Transverse colon (tissue), 4 donors: Measurements from ENCODE around the gene HERC3. TPM values are rescaled to one million over a fixed set of nuclear protein-coding genes. Genes with fewer than 3 reads are reported as not detected.

Source experiments
- DNase-seq: peaks from one replicate; pipeline ENCODE4 v3.0.0-alpha.2; 2019
- H3K27ac ChIP-seq, 4 donors: fragments of 200-600 bp; sonication (generic); 2 replicates each; pipeline ENCODE4 v1.5.1; 2016 to 2018; ENCODE audit warnings: inconsistent platforms in 4 of 4
- H3K27me3 ChIP-seq: fragments of 200-600 bp; sonication (generic); 2 replicates; pipeline ENCODE4 v1.5.1; 2017; ENCODE audit warnings: inconsistent platforms
- H3K36me3 ChIP-seq, 4 donors: fragments of 200-600 bp; sonication (generic); 2 replicates each; pipeline ENCODE4 v1.5.1; 2017 to 2019; ENCODE audit warnings: inconsistent platforms in 4 of 4
- H3K4me1 ChIP-seq, 4 donors: fragments of 200-600 bp; sonication (generic); 2 replicates each; pipeline ENCODE4 v1.5.1; 2017 to 2020; ENCODE audit warnings: inconsistent platforms in 4 of 4
- H3K4me3 ChIP-seq, 4 donors: fragments of 200-600 bp; sonication (generic); 1 replicate in 1 of 4; 2 replicates in 3 of 4; pipeline versions ENCODE4 v1.5.1 to v1.6.1; 2017 to 2019; ENCODE audit warnings: inconsistent platforms in 4 of 4
- H3K9me3 ChIP-seq, 2 donors: fragments of 200-600 bp; sonication (generic); 2 replicates each; pipeline ENCODE4 v1.5.1; 2017 to 2019; ENCODE audit warnings: inconsistent platforms in 2 of 2
- EP300 ChIP-seq: sonication (generic); formaldehyde crosslinking; IDR thresholded peaks from one replicate; pipeline ENCODE4 v1.6.1; 2017; ENCODE audit warnings: antibody characterized with exemption, low read depth
- POLR2A ChIP-seq: fragments of 450-650 bp; IDR thresholded peaks from one replicate; pipeline ENCODE4 v1.6.1; 2016; ENCODE audit warnings: antibody characterized with exemption, mild to moderate bottlenecking, moderate library complexity
- POLR2AphosphoS5 ChIP-seq, 3 donors: sonication (generic); formaldehyde crosslinking; IDR thresholded peaks; one replicate each; pipeline ENCODE4 v1.6.1; 2016; ENCODE audit warnings: antibody characterized with exemption in 3 of 3
- WGBS, 2 donors: methylation state at CpG; one replicate each; pipeline ENCODE4 v1.1.5; 2018; ENCODE audit warnings: low coverage in 1 of 2; 5-methylcytosine and 5-hydroxymethylcytosine counted together
- in situ Hi-C, 4 donors: fragments of 200-750 bp; cut with MboI; loops; one replicate each; pipeline versions ENCODE4 v1.15.0 to v1.15.1; 2017; ENCODE audit warnings: low sequenced_read_pairs in 3 of 4, low pct_ligation_motif_present in 1 of 4, low pct_unique_long_range_greater_than_20kb in 1 of 4
- intact Hi-C: fragments of 100-400 bp; cut with DNase I; formaldehyde crosslinking; loops from one replicate; pipeline ENCODE4 v1.15.1; 2023; ENCODE audit warnings: low total_unique reads
- total RNA-seq, 4 donors: library from RNA; depleted of rRNA; stranded (reverse); fragments of >200 nt; gene quantifications; one replicate each; pipeline ENCODE4 v1.1.0, GENCODE V29; 2016
- TF ChIP-seq, protein P1 (sequence below), 5 experiments: fragments of 200-600 bp in 3 of 5; fragments of 450-650 bp in 2 of 5; sonication (generic) in 3 of 5; IDR thresholded peaks; 1 replicate in 2 of 5; 2 replicates in 3 of 5; pipeline ENCODE4 v1.5.1; 2016 to 2017; ENCODE audit warnings: antibody characterized with exemption in 5 of 5, inconsistent platforms in 3 of 5, mild to moderate bottlenecking in 2 of 5, moderate library complexity in 1 of 5

The HERC3 gene
- total RNA-seq, result 10 to 100 TPM; 38.9 to 64.1 (median 55.1) TPM

DNA sequence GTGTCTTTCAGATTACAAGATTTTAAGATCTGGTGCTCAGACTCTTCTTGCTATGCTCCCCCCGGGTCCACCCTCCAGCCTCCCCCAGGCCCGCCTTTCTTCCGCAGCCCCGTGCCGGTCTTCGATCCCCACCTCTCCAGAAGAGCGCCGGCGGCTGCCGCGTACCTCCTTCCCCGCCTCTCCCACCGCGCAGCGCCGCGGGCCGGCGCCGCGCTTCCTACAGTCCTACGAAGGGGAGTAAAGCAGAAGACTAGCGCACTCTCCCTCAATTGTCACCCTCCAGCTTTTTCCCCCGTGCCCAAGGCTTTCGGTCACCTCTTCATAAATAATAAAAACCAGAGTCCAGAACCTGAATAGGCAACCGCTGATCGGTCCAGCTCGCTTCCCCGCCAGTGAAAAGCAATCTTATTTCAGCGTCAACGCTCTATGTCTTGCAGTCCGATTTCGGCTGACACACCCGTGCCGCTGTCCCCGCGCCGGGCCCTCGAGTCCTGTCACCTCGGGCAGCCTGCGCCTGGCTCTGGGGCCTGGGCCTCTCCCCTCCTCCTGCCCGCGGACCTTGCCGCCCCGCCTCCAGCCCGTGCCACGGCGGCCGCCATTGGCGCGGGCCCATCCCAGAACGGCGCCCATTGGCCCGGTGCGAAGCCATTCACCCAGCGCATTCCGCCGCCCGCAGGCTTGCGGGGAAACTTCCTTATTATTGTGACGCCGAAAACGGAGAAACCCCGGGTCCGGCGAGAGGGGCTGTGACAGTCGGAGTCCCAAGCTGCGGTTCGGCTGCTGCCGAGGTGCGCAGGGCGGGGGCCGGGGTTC lies at the start of gene HERC3:
TSS of gene HERC3 (plus strand) at position 694 of the 813 bp plus-strand sequence. CDS start 13,344 bp downstream, outside the sequence.
- H3K4me1 ChIP-seq, result peaks cover 5 to 17% (median 8%) of the 10 kb centered on the region in 4 donors
- DNase-seq, result peak; percentile 94
- in situ Hi-C loops (no loop called here), intact Hi-C loops (no loop called here)
- no peaks in the 10 kb centered on the region for H3K27me3 ChIP-seq
- 0% methylated on average over 73 of the region's 73 CpGs; no CpG with 5 or more reads in 1 of the 2 donors for WGBS, 2 donors
- peak within 1 kb of the TSS; percentile 91 to 95 (median 94) for H3K27ac ChIP-seq
- peak within 1 kb of the TSS; percentile 75 to 90 (median 82) for H3K4me3 ChIP-seq
- peak; percentile 56 for TF ChIP-seq POLR2A
- no peak for TF ChIP-seq EP300
- peak in 2 of 3 donors; percentile 68 to 79 for TF ChIP-seq POLR2AphosphoS5 (IDR thresholded peaks at IDR 0.05)
- TF ChIP-seq, protein P1, sequence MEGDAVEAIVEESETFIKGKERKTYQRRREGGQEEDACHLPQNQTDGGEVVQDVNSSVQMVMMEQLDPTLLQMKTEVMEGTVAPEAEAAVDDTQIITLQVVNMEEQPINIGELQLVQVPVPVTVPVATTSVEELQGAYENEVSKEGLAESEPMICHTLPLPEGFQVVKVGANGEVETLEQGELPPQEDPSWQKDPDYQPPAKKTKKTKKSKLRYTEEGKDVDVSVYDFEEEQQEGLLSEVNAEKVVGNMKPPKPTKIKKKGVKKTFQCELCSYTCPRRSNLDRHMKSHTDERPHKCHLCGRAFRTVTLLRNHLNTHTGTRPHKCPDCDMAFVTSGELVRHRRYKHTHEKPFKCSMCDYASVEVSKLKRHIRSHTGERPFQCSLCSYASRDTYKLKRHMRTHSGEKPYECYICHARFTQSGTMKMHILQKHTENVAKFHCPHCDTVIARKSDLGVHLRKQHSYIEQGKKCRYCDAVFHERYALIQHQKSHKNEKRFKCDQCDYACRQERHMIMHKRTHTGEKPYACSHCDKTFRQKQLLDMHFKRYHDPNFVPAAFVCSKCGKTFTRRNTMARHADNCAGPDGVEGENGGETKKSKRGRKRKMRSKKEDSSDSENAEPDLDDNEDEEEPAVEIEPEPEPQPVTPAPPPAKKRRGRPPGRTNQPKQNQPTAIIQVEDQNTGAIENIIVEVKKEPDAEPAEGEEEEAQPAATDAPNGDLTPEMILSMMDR (IDR thresholded peaks at IDR 0.05), result peak in 2 of 5 experiments; percentile 3 to 18
- H3K9me3 ChIP-seq, result no peaks in the 10 kb centered on the region
- peaks cover 0 to 4% (median 0%) of the 10 kb centered on the region in 4 donors for H3K36me3 ChIP-seq

DNA sequence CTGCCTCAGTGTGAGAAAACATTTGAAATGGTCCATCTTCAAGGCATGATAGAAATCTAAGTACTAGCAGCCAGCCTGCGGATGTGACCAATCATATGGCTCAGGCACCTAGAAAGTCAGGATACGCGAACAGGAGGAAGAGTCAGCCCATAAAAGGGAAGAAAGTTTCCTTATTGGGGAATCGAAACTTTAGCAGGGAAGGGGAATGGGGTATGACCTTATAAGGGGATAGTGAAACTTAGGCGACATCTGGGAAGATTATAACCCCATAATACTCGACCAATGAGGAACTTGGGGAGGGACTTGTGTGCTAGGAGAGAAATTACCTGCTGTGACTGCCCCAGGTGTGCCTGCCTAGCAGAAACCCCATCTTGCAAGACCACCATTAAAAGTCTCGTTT lies 42.5 kb upstream of the HERC3 start:
- DNase-seq, result no peak
- TF ChIP-seq POLR2A (no peak), EP300 (no peak), POLR2AphosphoS5 (IDR thresholded peaks at IDR 0.05) (no peak)
- TF ChIP-seq, protein P1 (IDR thresholded peaks at IDR 0.05), result no peak
- WGBS, 2 donors, result 81 to 85% methylated on average over 6 to 7 of the region's 7 CpGs
- Histone ChIP-seq H3K9me3 (no peaks in the 10 kb centered on the region), H3K27me3 (no peaks in the 10 kb centered on the region), H3K4me1 (no peaks in the 10 kb centered on the region), H3K36me3 (no peaks in the 10 kb centered on the region), H3K4me3 (no peak overlapping the region), H3K27ac (no peak overlapping the region)
- in situ Hi-C loops, result loop anchor here (25.0 kb wide), 3 partner anchors 112 to 487 kb away; no protein-coding TSS in a partner anchor
- intact Hi-C loops, result no loop called here

DNA sequence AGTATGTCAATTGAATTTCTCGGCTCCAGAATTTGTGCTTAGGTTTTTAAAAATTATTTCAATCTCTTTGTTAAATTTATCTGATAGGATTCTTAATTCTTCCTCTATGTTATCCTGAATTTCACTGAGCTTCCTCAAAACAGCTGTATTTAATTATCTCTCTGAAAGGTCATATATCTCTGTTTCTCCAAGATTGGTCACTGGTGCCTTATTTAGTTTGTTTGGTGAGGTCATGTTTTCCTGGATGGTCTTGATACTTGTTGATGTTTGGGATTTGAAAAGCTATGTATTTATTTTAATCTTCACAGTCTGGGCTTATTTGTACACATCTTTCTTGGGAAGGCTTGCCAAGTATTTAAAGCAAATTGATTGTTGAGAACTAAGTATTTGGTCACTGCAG lies 24.7 kb upstream of the HERC3 start:
- Histone ChIP-seq H3K36me3 (no peaks in the 10 kb centered on the region), H3K4me1 (no peaks in the 10 kb centered on the region), H3K27me3 (peaks cover 3% of the 10 kb centered on the region), H3K27ac (no peak overlapping the region), H3K4me3 (no peak overlapping the region), H3K9me3 (no peaks in the 10 kb centered on the region)
- in situ Hi-C loops, result no loop called here
- no peak for DNase-seq
- 88 to 100% methylated on average over 1 of the region's 1 CpG for WGBS, 2 donors
- intact Hi-C loops, result no loop called here
- TF ChIP-seq EP300, result no peak
- TF ChIP-seq, protein P1 (IDR thresholded peaks at IDR 0.05), result no peak
- TF ChIP-seq POLR2A, result no peak
- TF ChIP-seq POLR2AphosphoS5 (IDR thresholded peaks at IDR 0.05), result no peak

DNA sequence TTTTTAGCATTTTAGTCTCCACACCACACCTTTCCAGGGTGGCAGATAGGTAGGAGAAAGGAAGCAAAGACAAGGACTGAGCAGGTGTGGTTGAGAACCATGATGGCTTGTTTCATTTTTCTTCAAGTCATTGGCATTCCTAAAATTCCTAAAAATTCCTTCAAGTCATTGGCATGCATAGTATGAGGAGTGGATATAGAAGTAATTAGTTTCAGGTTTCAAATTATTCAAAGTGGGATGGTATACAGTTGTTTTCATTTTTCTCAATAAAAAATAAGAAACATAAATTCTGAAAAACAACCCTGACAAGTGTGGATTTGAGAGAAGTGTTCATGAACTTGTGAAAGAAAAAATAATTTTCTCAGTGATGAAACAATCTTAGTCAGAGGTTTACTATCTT lies 22.3 kb upstream of the HERC3 start:
- intact Hi-C loops, result no loop called here
- DNase-seq, result no peak
- in situ Hi-C loops, result no loop called here
- no peaks in the 10 kb centered on the region for H3K9me3 ChIP-seq
- no peak overlapping the region for H3K4me3 ChIP-seq
- H3K27me3 ChIP-seq, result peaks cover 3% of the 10 kb centered on the region
- H3K27ac ChIP-seq, result no peak overlapping the region
- H3K4me1 ChIP-seq, result no peaks in the 10 kb centered on the region
- TF ChIP-seq POLR2A (no peak), EP300 (no peak)
- TF ChIP-seq, protein P1 (IDR thresholded peaks at IDR 0.05), result no peak
- H3K36me3 ChIP-seq, result no peaks in the 10 kb centered on the region
